Measurements from ENCODE around the gene ZNF479.
"Not testable (repeated sequence)": the region's sequence is repeated elsewhere in the genome, so short reads cannot be mapped to it uniquely, and the experiment has no call there.

The ZNF479 gene

GRCh38 chr7:57132336-57132735 lies at the start of gene ZNF479:
TSS of gene ZNF479 (minus strand) at chr7:57132436. CDS start at chr7:57132324, 112 bp downstream.
- DNase-seq: not testable (repeated sequence)

- DNase-seq: no peak
These were observed 49.8 kb upstream of the ZNF479 start for GRCh38 chr7:57182031-57182430.

- DNase-seq: no peak
These were observed 49.0 kb upstream of the ZNF479 start for GRCh38 chr7:57181281-57181680.

GRCh38 chr7:57179776-57180415 lies 47.7 kb upstream of the ZNF479 start:
- DNase-seq: no peak

GRCh38 chr7:57178768-57179139 lies 46.5 kb upstream of the ZNF479 start:
- no peak for DNase-seq

- no peak for DNase-seq
These were observed 45.9 kb upstream of the ZNF479 start for GRCh38 chr7:57177856-57178767.

GRCh38 chr7:57176928-57177635 lies 44.8 kb upstream of the ZNF479 start:
- DNase-seq: no peak

GRCh38 chr7:57165285-57165899 lies 33.2 kb upstream of the ZNF479 start:
- DNase-seq: no peak

GRCh38 chr7:57120123-57120784 lies 12.0 kb downstream of the ZNF479 start:
- DNase-seq: not testable (repeated sequence)
